Smooth muscle cell (in vitro differentiated cells): ENCODE measurements around the gene OSBP2. TPM values are rescaled to one million over a fixed set of nuclear protein-coding genes. Genes with fewer than 3 reads are reported as not detected.

ENCODE experiments used
- DNase-seq: peaks from one replicate; lab custom pipeline; 2025; ENCODE audit not compliant: unreplicated experiment; lab: John Stamatoyannopoulos, UW
- H2AFZ ChIP-seq: fragments of 200-600 bp; sonication (generic); 2 replicates; pipeline ENCODE4 v1.6.0; 2016; ENCODE audit warnings: antibody characterized with exemption, low read depth, mild to moderate bottlenecking
- H3F3A ChIP-seq: fragments of 200-600 bp; sonication (generic); 2 replicates; pipeline ENCODE4 v1.6.0; 2017; ENCODE audit warnings: antibody characterized with exemption, low read depth
- H3K27ac ChIP-seq: fragments of 200-600 bp; sonication (generic); 2 replicates; pipeline ENCODE4 v1.5.1; 2016; ENCODE audit warnings: low read depth, mild to moderate bottlenecking
- H3K27me3 ChIP-seq: fragments of 200-600 bp; sonication (generic); 2 replicates; pipeline ENCODE4 v1.6.1; 2016; ENCODE audit warnings: low read depth, mild to moderate bottlenecking
- H3K36me3 ChIP-seq: fragments of 200-600 bp; sonication (generic); 2 replicates; pipeline ENCODE4 v1.5.1; 2016; ENCODE audit warnings: low read depth
- H3K4me1 ChIP-seq: fragments of 200-600 bp; sonication (generic); 2 replicates; pipeline ENCODE4 v1.5.1; 2016; ENCODE audit warnings: low read depth
- H3K4me2 ChIP-seq: fragments of 200-600 bp; sonication (generic); 2 replicates; pipeline ENCODE4 v1.6.0; 2016; ENCODE audit warnings: mild to moderate bottlenecking
- H3K4me3 ChIP-seq: fragments of 200-600 bp; sonication (generic); 2 replicates; pipeline ENCODE4 v1.5.1; 2016; ENCODE audit warnings: mild to moderate bottlenecking
- H3K79me2 ChIP-seq: fragments of 200-600 bp; sonication (generic); 2 replicates; pipeline ENCODE4 v1.6.0; 2016; ENCODE audit warnings: low read depth, mild to moderate bottlenecking
- H3K9ac ChIP-seq: fragments of 200-600 bp; sonication (generic); 2 replicates; pipeline ENCODE4 v1.6.0; 2016; ENCODE audit warnings: low read depth
- H3K9me3 ChIP-seq: fragments of 200-600 bp; sonication (generic); replicated peaks from 2 replicates; pipeline ENCODE4 v1.5.1; 2016; ENCODE audit warnings: low read depth
- H4K20me1 ChIP-seq: fragments of 200-600 bp; sonication (generic); 2 replicates; pipeline ENCODE4 v1.6.0; 2016; ENCODE audit warnings: low read depth
- CTCF ChIP-seq: fragments of 200-600 bp; sonication (generic); IDR thresholded peaks from 2 replicates; pipeline ENCODE4 v1.5.1; 2017; ENCODE audit warnings: borderline replicate concordance, mild to moderate bottlenecking, antibody characterized with exemption; ENCODE audit not compliant: insufficient read depth, poor library complexity, severe bottlenecking
- WGBS: methylation state at CpG from one replicate; pipeline ENCODE4 v1.1.7; 2016; ENCODE audit warnings: low lambda C conversion rate; 5-methylcytosine and 5-hydroxymethylcytosine counted together
- polyA plus RNA-seq: library from polyadenylated mRNA; unstranded; fragments of >200 nt; fragmentation: Nextera tagmentation; extraction: Ambion mirVana; gene quantifications from 2 replicates; pipeline ENCODE4 v1.2.1, GENCODE V29; 2016
- total RNA-seq: library from RNA; depleted of rRNA; stranded (reverse); fragments of >200 nt; gene quantifications from 2 replicates; pipeline ENCODE4 v1.2.3, GENCODE V29; 2014

OSBP2 gene
- total and polyA plus RNA-seq, 2 experiments from 2014 or later, result 4.6 to 4.9 TPM

DNA sequence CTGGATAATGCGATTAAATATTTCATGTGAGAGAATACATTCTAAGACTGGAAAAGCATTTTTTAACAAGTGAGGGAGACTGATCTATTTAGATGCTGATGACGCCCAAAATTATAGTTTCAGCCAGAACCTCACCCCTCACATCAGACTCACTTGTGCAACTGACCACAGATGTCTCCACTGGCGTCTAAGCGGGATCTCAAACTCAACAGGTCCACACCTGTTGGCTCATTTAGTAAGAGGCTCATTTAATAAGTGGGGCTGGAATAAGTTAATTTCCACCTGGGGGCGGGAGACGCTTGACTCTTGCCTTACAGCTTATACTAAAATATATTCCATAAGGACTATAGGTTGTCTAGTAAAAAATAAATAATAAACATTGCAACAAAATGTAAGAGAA lies 226.4 kb downstream of the OSBP2 start:
- Histone ChIP-seq H3F3A (no peaks in the 10 kb centered on the region), H3K27ac (no peak overlapping the region), H3K36me3 (no peaks in the 10 kb centered on the region), H3K9ac (no peak overlapping the region), H3K4me1 (no peaks in the 10 kb centered on the region), H3K79me2 (no peaks in the 10 kb centered on the region), H3K4me3 (no peak overlapping the region), H3K4me2 (no peak overlapping the region), H3K27me3 (no peaks in the 10 kb centered on the region), H3K9me3 (no peaks in the 10 kb centered on the region), H2AFZ (no peak overlapping the region), H4K20me1 (no peaks in the 10 kb centered on the region)
- DNase-seq, result no peak
- TF ChIP-seq CTCF, result no peak
- WGBS, result 91% methylated on average over 6 of the region's 6 CpGs

DNA sequence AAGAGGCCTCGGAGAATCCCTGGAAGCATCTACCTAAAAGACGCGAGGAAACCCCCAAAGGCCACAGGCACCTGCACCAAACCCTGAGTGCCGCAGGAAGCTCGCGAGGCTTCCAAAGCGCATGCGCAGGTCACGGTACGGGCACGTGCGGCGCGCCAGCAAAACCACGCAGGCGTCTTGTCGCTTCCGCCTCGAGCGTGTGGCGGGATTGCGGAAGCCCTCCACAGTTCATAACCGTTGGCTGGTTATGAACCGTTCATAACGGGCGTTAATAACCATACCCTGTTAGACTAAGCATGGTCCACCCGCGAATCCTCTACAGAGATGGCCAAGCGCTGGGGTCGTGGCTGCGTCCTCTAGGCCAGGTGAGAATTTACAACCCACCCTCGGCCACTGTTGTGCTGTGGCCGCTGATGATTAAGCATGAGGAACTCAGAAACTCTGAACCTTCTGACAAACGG lies 227.5 kb downstream of the OSBP2 start:
- Histone ChIP-seq H3K4me1 (no peaks in the 10 kb centered on the region), H3F3A (no peaks in the 10 kb centered on the region), H3K9ac (no peak overlapping the region), H3K27me3 (no peaks in the 10 kb centered on the region), H3K4me2 (no peak overlapping the region), H3K27ac (no peak overlapping the region), H4K20me1 (no peaks in the 10 kb centered on the region), H3K36me3 (no peaks in the 10 kb centered on the region), H3K4me3 (no peak overlapping the region), H3K9me3 (no peaks in the 10 kb centered on the region), H3K79me2 (no peaks in the 10 kb centered on the region), H2AFZ (no peak overlapping the region)
- DNase-seq, result no peak
- WGBS, result 97% methylated on average over 34 of the region's 34 CpGs
- TF ChIP-seq CTCF, result no peak

DNA sequence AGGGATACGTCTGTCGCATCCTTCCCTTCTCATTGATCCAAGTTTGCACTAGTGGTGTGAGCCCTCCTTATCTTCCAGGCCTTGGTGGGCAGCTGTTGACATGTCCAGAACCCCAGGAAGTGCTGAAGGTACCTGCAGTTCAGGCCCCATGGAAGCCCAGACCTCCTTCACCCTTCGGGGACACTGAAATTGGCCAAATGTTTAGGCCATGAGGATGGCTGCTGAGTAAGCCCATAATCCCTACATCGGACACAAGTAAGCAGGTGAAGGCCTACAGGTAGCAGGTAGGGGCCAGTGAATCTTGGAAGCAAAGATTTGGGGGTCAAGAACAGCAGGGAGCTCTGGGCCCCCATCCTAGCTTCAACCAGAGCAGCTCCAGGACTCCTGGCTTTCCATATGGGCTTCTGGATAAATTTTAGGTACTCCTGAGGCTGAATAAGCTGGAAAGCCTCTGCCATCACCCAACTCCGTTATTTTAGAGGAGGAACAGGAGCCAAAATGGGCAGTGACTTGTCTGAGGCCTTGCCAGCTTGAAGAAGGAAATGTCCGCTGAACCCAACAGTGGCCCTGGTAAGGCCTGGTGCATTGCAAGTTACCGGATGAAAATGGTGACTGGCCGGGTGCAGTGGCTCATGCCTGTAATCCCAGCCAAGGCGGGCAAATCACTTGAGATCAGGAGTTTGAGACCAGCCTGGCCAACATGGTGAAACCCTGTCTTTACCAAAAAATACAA lies 228.7 kb downstream of the OSBP2 start:
- H4K20me1 ChIP-seq, result no peaks in the 10 kb centered on the region
- no peak overlapping the region for H3K27ac ChIP-seq
- no peaks in the 10 kb centered on the region for H3K9me3 ChIP-seq
- H3K79me2 ChIP-seq, result no peaks in the 10 kb centered on the region
- no peak overlapping the region for H2AFZ ChIP-seq
- TF ChIP-seq CTCF, result no peak
- H3K27me3 ChIP-seq, result no peaks in the 10 kb centered on the region
- DNase-seq, result no peak
- no peak overlapping the region for H3K4me3 ChIP-seq
- no peaks in the 10 kb centered on the region for H3F3A ChIP-seq
- 97% methylated on average over 9 of the region's 9 CpGs for WGBS
- H3K36me3 ChIP-seq, result peaks cover 5% of the 10 kb centered on the region
- H3K4me2 ChIP-seq, result no peak overlapping the region
- H3K4me1 ChIP-seq, result no peaks in the 10 kb centered on the region
- no peak overlapping the region for H3K9ac ChIP-seq

DNA sequence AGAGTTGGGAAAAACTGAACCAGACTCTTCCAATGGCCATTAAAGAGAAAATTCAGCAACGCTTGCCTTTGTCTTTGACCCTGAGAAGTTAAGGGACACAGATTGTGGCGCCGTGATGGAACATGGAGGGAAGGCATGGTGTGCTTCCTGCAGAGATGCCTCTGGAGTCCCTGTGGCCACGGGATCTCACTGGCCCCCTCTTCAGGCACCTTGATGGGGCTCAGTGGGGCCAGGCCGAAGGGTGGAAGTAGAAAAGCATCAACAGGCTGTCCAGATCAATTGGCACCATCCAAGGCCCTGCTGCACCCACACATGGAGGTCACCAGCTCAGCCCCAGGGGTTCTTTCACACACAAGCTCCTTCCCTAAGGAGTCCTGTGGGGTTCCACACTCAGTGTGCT lies 231.0 kb downstream of the OSBP2 start:
- Histone ChIP-seq H3K27ac (no peak overlapping the region), H4K20me1 (peaks cover 7% of the 10 kb centered on the region), H3K27me3 (no peaks in the 10 kb centered on the region), H3K4me2 (no peak overlapping the region), H3K36me3 (peaks cover 5% of the 10 kb centered on the region), H3F3A (no peaks in the 10 kb centered on the region), H3K79me2 (no peaks in the 10 kb centered on the region), H3K4me3 (no peak overlapping the region), H3K9me3 (no peaks in the 10 kb centered on the region), H2AFZ (no peak overlapping the region), H3K9ac (no peak overlapping the region), H3K4me1 (no peaks in the 10 kb centered on the region)
- DNase-seq, result no peak
- no peak for TF ChIP-seq CTCF
- WGBS, result 97% methylated on average over 5 of the region's 5 CpGs
